HG03565 (cell line): ENCODE measurements around the gene PTPRH.
"Not testable (repeated sequence)": the region's sequence is repeated elsewhere in the genome, so short reads cannot be mapped to it uniquely, and the experiment has no call there.

Experiments
- ATAC-seq: cut with Tn5 transposase; IDR thresholded peaks from one replicate; pipeline ENCODE4 v1.9.1; 2021; ENCODE audit warnings: mild to moderate bottlenecking, moderate library complexity; ENCODE audit not compliant: unreplicated experiment

PTPRH gene

DNA sequence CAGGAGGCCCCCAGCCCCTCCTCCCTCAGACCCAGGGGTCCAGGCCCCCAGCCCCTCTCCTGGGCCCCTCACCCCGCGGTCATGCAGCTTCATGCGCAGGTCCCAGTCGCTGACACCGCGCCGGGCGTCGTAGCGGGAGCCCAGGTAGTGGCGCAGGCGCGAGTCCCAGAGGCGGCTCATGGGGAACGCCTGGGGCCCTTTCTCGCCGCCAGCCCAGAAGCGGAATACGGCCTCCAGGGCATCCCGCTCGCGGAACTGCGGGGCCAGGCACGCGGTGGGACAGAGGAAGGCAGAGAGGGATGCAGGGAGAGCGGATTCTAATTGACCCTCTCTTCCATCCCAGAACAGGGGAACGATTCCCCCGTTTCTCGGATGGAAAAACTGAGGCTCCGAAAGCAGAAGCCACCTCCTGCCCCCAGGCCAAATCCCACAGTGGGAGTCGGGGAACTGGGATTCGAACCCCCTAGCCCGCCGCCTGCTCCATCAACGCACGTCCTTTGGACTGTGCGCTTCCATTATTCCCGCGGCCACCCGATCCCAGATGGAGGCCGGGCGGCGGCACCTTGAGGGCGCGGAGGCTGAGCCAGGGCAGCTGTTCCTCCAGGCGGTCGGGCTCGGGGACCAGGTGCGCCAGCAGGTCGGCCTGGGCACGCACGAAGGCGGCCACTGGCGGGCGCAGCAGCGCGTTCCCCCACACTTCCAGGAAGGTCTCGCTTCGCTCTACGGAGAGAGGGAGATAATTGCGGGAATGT lies 47.6 kb downstream of the PTPRH start:
- no peak for ATAC-seq

DNA sequence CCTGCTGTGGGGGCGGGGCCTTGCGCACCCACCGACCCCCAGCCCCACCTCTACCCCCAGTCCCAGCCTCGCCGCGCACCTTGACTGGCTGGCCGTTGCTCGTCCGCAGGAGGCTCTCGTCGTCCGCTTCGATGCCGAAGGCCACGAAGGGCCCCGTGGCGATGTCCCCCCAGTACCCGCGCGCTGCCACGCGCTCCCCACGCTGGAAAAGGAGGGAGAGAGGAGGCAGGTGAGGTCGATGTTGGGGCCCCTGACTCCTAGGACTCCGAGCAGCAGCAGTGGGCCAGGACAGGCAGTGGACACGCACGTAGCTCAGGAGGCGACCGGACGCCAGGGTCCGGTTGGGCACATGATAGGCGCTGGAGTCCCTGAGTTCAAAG lies 48.3 kb downstream of the PTPRH start:
- no peak for ATAC-seq

GRCh38 chr19:55160128-55160985 lies 48.9 kb downstream of the PTPRH start:
- ATAC-seq = no peak

DNA sequence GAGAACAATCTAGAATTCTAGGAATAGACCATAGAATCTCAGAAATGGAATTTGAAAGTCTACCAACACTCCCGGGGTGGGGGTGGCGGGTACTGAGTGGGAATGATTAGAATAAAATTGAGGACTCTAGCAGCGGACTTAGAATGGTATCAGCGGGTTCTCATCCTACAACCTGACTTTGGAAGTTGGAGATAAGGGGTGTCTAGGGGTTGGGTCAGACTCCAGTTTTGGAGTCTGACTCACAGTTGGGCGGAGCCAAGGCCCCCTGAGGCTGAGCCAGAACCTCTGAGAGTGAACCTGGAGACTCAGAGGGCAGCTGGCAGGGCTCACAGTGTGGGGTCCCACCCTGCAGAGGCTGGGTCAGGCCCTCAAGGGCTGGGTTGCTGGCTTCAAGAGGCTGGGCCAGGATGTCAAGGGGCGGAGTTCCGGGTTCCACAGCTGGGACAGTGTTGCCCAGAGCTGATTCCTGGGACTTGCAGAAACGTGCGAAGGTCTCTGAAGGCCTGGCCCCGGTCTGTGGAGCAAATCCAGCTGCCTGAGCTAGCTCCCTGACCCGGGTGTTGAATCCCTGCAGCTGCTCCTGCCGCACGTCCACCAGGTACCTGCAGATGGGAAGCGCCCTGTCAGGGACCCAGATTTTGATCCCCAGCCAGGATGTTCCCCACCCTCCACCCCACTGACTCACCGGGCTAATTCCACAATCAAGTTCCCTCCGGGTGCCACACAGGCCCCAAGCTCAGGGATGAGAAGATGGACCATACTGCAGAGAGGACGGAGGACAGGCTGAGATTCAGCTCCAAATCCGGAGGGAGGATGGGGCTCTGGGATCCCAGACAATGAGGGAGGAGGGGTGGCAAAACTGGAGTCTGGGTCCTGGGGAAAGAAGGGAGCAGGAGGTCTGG lies 50.2 kb downstream of the PTPRH start:
- no peak for ATAC-seq

DNA sequence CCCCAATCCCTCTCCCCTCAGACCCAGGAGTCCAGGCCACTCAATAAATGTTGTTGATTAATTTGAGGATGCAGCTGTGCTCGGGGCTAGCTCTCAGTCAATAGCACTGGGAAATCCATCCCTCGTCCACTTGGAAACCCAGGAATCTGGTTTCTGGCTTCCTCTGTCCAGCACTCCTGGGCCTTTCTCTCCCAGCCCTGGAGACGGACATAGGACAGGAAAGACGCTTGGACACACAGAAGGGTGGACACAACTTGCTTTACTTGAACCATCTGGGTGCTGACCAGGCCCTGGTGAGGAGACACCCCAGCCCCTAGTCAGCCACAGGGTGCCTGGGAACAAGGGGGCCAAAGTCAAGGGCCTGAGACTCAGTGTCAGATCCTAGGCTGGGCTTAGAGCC lies 50.9 kb downstream of the PTPRH start:
- no peak for ATAC-seq

- no peak for ATAC-seq
These were observed 52.0 kb downstream of the PTPRH start, which contains the start of gene TNNI3 for GRCh38 chr19:55157064-55157908. Gene TNNI3 (minus strand): TSS chr19:55157732. CDS start chr19:55157589, 143 bp downstream.

DNA sequence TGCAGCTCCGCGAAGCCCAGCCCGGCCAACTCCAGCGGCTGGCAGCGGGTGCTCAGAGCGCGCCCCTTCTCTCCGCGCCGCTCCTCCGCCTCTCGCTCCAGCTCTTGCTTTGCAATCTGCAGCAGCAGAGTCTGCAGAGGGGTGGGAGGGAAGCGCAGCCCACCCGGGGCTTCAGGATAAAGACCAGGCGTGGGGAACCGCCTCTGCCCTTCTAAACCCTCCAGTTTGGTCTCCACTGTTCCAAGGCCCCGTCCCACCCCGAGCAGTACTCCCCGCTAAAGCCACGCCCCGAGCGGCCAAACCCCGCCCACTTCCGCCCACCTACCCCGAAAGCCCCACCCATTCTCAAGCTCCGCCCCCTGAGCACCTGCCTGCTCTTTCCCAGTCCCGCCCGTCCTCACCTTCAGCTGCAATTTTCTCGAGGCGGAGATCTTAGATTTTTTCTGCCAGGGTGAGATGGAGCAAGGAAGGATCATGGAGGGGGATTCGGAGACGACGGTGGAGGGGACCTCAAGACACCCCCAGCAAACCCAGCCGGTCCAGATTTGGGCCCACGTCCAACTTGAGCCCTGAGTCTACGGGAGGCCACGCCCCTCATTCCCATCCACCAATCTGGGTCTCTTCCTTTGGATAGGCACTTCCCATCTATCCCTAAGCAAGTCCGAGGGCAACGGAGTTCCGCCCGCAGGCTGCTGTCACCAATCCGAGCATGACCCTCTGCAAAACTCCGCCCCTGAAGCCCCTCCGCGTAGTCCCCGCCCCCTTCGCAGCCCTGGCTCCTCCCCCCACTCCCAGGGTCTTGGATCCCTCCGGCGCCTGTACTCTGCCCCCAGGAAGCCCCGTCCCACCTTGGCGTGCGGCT lies 52.9 kb downstream of the PTPRH start:
- no peak for ATAC-seq

DNA sequence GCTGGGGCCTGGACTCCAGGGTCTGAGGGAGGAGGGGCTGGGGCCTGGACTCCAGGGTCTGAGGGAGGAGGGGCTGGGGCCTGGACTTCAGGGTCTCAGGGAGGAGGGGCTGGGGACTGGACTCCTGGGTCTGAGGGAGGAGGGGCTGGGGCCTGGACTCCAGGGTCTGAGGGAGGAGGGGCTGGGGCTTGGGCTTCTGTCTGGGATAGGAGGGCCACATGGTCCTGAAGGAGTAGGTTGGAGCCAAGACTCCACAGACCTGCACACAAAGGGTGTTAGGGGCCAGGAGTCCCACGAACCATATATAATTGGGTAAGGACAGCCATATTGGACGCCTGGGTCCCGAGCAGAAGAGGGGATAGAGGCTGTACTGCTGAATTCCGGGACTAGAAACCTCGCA lies 53.5 kb downstream of the PTPRH start:
- not testable (repeated sequence) for ATAC-seq

DNA sequence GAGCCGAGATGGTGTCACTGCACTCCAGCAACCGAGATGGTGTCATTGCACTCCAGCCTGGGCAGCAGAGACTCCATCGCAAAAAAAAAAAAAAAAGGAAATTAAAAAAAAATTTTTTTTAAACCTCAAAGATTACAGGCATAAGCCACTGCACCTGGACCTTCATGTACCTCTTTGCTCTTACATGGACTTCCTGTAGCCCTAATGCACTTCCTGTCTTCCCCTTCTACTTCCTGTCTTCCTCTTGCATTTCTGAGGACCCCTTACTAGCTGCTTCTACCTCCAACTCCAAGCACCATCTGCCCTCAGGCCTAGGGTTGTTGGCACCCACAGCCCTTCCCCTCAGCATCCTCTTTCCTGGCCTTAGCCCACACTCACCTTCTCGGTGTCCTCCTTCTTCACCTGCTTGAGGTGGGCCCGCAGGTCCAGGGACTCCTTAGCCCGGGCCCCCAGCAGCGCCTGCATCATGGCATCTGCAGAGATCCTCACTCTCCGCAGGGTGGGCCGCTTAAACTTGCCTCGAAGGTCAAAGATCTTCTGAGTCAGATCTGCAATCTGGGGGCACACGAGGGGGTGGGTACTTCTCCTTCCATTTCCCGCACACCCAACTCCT lies 55.5 kb downstream of the PTPRH start:
- no peak for ATAC-seq

- ATAC-seq = no peak
These were observed 57.3 kb downstream of the PTPRH start for GRCh38 chr19:55152017-55152416.

GRCh38 chr19:55149078-55150003 lies 60.0 kb downstream of the PTPRH start, which contains the start of gene TNNT1:
Gene TNNT1 (minus strand): TSS chr19:55149206. CDS start chr19:55147157, 2,049 bp downstream.
- no peak for ATAC-seq

DNA sequence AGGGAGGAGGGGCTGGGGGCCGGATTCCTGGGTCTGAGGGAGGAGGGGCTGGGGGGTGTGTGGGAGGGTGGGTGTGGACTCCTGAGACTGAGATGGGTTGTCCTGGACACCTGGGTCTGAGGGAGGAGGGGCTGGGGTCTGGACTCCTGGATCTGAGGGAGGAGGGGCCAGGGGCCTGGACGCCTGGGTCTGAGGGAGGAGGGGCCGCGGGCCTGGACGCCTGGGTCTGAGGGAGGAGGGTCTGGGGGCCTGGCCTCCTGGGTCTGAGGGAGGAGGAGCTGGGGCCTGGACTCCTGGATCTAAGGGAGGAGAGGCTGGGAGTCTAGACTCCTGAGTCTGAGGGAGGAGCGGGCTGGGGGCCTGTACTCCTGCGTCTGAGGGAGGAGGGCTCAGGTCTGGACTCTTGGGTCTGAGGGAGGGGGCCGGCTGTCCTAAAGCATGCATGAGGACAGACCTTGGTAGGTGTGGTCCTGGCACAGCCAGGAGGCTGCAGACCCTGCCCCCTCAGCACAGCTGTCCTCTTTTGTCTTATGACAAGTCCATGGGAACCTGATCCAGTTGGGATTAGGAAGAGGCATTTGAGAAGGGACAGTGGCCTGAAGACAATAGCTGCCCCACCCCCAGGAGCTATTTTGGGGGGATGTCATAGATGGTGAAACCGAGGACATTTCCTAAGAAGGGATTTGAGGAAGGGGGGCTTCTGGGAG lies 61.6 kb downstream of the PTPRH start:
- no peak for ATAC-seq

GRCh38 chr19:55146705-55147273 lies 62.5 kb downstream of the PTPRH start:
- no peak for ATAC-seq

GRCh38 chr19:55146078-55146704 lies 63.1 kb downstream of the PTPRH start:
- ATAC-seq = no peak

DNA sequence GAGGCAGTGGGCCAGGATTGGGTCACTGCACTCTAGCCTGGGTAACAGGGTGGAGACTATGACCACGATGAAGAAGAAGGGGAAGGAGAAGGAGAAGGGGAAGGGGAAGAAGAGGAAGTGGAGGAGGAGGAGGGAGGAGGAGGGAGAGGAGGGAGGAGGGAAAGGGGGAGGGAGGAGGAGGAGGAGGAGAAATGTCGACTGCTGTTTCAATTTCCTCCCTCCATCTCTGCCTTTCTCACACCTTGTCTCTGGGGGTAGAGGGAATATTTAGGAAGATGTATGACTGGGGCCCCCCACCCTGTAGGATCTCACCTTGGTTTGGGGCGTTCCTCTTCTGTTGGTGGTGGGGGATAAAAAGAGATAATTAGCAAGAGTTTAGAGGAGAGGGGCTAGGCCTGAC lies 64.1 kb downstream of the PTPRH start:
- no peak for ATAC-seq

DNA sequence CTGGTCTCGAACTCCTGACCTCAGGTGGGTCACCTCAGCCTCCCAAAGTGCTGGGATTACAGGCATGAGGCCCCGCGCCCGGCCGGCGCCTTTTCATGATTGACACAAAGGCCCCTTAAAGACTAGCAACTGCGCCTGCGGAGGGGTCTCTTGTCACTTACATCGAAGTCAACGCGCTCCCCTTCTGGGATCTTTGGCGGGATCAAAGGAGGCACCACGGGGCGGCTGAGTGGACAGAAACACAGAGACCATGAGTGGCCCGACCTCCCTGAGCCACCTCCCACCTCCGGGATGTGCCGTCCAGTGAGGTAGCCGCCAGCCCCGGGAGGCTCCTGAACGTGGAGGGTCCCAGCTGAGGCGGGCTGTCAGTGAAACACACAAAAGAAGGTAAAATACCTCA lies 67.6 kb downstream of the PTPRH start:
- ATAC-seq = no peak
